Measurements from ENCODE around the gene COQ10A. TPM values are rescaled to one million over a fixed set of nuclear protein-coding genes. Genes with fewer than 3 reads are reported as not detected.

COQ10A gene
- total and polyA plus RNA-seq, 10 of the 15 experiments (the other 5 are each of a cell fraction or from before 2014, with no cell fraction given), result 3.3 to 19.5 (median 6.9) TPM

DNA sequence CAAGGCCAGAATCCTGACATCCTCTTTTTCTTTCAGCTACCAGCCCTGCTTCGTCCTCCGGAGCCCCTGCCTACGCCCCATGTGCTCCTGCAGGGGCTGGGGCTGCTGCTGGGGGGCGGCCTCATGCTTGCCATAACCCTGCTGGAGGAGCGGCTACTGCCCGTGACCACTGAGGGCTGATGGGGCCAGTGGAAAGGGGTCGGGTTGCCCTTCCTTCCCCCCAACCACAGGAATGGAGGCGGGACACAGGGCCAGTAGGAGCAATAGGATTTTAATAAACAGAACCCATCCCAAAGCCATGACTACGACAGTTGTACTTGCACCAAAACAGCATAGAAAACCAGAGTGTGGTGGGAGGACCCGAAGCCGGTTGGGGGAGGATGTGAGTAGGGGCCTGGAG, 29.2 kb upstream of the COQ10A start:
- no peak overlapping the region for H2AFZ ChIP-seq (ENCODE audit: control insufficient read depth, low read depth, low read length)
- in situ Hi-C loops (cut with MboI) (no loop called here), intact Hi-C loops (cut with micrococcal nuclease; ENCODE audit: unreplicated experiment) (no loop called here)
- H3K9me3 ChIP-seq (replicated peaks; ENCODE audit: control insufficient read depth, insufficient read depth, low read length), result no peaks in the 10 kb centered on the region
- CTCF ChIA-PET, result no interaction called here
- no peak overlapping the region for H3K9ac ChIP-seq (ENCODE audit: control insufficient read depth, insufficient read depth, low read length)
- no TSS peak for BruUV-seq (replicated peaks)
- H3K4me1 ChIP-seq (ENCODE audit: control insufficient read depth, insufficient read depth, low read length), result no peaks in the 10 kb centered on the region
- RAD21 ChIA-PET (ENCODE audit: unreplicated experiment), result no interaction called here
- ATAC-seq (no peak), DNase-seq (ENCODE audit: low read depth, low spot score) (no peak), FAIRE-seq (no peak)
- SMC1A ChIA-PET (ENCODE audit: uncharacterized antibody, unreplicated experiment), result no interaction called here
- no peak overlapping the region for H3K27ac ChIP-seq (ENCODE audit: control insufficient read depth, insufficient read depth)
- H3K79me2 ChIP-seq (ENCODE audit: control insufficient read depth, insufficient read depth, low read length), result no peaks in the 10 kb centered on the region
- no peaks in the 10 kb centered on the region for H3K27me3 ChIP-seq (replicated peaks in 1 of 2; ENCODE audit: control insufficient read depth in 2 of 2, insufficient read depth in 2 of 2, low read length in 1 of 2)
- no peaks in the 10 kb centered on the region; the same call in 1 of the 2 replicates for H4K20me1 ChIP-seq (ENCODE audit: control insufficient read depth, insufficient read depth)
- peaks cover 0 to 2% of the 10 kb centered on the region in 2 experiments; a peak in 2 of 4 replicates for H3K36me3 ChIP-seq (ENCODE audit: control insufficient read depth in 2 of 2, insufficient read depth in 2 of 2, low read length in 1 of 2)
- POLR2A ChIA-PET, result interaction anchor here (0.6 kb wide), 1 partner anchor 111 kb away, joined by 4 read pairs; no protein-coding TSS in a partner anchor
- 88% methylated on average over 11 of the region's 11 CpGs for WGBS (ENCODE audit: insufficient coverage, insufficient replicate concordance, low lambda C conversion rate, missing lambda C conversion rate)
- no peak overlapping the region for H3K4me3 ChIP-seq
- no peak overlapping the region for H3K4me2 ChIP-seq (ENCODE audit: control insufficient read depth, insufficient read depth)
- TF ChIP-seq, protein P1, sequence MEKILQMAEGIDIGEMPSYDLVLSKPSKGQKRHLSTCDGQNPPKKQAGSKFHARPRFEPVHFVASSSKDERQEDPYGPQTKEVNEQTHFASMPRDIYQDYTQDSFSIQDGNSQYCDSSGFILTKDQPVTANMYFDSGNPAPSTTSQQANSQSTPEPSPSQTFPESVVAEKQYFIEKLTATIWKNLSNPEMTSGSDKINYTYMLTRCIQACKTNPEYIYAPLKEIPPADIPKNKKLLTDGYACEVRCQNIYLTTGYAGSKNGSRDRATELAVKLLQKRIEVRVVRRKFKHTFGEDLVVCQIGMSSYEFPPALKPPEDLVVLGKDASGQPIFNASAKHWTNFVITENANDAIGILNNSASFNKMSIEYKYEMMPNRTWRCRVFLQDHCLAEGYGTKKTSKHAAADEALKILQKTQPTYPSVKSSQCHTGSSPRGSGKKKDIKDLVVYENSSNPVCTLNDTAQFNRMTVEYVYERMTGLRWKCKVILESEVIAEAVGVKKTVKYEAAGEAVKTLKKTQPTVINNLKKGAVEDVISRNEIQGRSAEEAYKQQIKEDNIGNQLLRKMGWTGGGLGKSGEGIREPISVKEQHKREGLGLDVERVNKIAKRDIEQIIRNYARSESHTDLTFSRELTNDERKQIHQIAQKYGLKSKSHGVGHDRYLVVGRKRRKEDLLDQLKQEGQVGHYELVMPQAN (conservative IDR thresholded peaks at IDR 0.05), result no peak
- TF ChIP-seq, protein P2, sequence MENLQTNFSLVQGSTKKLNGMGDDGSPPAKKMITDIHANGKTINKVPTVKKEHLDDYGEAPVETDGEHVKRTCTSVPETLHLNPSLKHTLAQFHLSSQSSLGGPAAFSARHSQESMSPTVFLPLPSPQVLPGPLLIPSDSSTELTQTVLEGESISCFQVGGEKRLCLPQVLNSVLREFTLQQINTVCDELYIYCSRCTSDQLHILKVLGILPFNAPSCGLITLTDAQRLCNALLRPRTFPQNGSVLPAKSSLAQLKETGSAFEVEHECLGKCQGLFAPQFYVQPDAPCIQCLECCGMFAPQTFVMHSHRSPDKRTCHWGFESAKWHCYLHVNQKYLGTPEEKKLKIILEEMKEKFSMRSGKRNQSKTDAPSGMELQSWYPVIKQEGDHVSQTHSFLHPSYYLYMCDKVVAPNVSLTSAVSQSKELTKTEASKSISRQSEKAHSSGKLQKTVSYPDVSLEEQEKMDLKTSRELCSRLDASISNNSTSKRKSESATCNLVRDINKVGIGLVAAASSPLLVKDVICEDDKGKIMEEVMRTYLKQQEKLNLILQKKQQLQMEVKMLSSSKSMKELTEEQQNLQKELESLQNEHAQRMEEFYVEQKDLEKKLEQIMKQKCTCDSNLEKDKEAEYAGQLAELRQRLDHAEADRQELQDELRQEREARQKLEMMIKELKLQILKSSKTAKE (IDR thresholded peaks at IDR 0.05; ENCODE audit: low read depth, poor library complexity, severe bottlenecking), result no peak
- TF ChIP-seq, protein P3, sequence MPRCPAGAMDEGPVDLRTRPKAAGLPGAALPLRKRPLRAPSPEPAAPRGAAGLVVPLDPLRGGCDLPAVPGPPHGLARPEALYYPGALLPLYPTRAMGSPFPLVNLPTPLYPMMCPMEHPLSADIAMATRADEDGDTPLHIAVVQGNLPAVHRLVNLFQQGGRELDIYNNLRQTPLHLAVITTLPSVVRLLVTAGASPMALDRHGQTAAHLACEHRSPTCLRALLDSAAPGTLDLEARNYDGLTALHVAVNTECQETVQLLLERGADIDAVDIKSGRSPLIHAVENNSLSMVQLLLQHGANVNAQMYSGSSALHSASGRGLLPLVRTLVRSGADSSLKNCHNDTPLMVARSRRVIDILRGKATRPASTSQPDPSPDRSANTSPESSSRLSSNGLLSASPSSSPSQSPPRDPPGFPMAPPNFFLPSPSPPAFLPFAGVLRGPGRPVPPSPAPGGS (IDR thresholded peaks at IDR 0.05; ENCODE audit: borderline replicate concordance, insufficient read depth, low read depth, low read length, poor library complexity, severe bottlenecking), result no peak
- TF ChIP-seq IKZF2 (IDR thresholded peaks at IDR 0.05), result no peak
- TF ChIP-seq, protein P4, sequence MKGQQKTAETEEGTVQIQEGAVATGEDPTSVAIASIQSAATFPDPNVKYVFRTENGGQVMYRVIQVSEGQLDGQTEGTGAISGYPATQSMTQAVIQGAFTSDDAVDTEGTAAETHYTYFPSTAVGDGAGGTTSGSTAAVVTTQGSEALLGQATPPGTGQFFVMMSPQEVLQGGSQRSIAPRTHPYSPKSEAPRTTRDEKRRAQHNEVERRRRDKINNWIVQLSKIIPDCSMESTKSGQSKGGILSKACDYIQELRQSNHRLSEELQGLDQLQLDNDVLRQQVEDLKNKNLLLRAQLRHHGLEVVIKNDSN (IDR thresholded peaks at IDR 0.05; ENCODE audit: borderline replicate concordance, extremely low read length, insufficient read depth, low read depth, low read length), result no peak
- TF ChIP-seq, protein P5, sequence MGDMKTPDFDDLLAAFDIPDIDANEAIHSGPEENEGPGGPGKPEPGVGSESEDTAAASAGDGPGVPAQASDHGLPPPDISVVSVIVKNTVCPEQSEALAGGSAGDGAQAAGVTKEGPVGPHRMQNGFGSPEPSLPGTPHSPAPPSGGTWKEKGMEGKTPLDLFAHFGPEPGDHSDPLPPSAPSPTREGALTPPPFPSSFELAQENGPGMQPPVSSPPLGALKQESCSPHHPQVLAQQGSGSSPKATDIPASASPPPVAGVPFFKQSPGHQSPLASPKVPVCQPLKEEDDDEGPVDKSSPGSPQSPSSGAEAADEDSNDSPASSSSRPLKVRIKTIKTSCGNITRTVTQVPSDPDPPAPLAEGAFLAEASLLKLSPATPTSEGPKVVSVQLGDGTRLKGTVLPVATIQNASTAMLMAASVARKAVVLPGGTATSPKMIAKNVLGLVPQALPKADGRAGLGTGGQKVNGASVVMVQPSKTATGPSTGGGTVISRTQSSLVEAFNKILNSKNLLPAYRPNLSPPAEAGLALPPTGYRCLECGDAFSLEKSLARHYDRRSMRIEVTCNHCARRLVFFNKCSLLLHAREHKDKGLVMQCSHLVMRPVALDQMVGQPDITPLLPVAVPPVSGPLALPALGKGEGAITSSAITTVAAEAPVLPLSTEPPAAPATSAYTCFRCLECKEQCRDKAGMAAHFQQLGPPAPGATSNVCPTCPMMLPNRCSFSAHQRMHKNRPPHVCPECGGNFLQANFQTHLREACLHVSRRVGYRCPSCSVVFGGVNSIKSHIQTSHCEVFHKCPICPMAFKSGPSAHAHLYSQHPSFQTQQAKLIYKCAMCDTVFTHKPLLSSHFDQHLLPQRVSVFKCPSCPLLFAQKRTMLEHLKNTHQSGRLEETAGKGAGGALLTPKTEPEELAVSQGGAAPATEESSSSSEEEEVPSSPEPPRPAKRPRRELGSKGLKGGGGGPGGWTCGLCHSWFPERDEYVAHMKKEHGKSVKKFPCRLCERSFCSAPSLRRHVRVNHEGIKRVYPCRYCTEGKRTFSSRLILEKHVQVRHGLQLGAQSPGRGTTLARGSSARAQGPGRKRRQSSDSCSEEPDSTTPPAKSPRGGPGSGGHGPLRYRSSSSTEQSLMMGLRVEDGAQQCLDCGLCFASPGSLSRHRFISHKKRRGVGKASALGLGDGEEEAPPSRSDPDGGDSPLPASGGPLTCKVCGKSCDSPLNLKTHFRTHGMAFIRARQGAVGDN (IDR thresholded peaks at IDR 0.05), result no peak
- TF ChIP-seq EZH2 (IDR thresholded peaks at IDR 0.05; ENCODE audit: borderline replicate concordance, control insufficient read depth, low read depth, low read length), result no peak
- TF ChIP-seq NFXL1 (IDR thresholded peaks at IDR 0.05; ENCODE audit: borderline replicate concordance), result no peak
- TF ChIP-seq PML (IDR thresholded peaks at IDR 0.05; ENCODE audit: low read length), result no peak
- TF ChIP-seq, protein P6, sequence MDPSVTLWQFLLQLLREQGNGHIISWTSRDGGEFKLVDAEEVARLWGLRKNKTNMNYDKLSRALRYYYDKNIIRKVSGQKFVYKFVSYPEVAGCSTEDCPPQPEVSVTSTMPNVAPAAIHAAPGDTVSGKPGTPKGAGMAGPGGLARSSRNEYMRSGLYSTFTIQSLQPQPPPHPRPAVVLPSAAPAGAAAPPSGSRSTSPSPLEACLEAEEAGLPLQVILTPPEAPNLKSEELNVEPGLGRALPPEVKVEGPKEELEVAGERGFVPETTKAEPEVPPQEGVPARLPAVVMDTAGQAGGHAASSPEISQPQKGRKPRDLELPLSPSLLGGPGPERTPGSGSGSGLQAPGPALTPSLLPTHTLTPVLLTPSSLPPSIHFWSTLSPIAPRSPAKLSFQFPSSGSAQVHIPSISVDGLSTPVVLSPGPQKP (IDR thresholded peaks at IDR 0.05; ENCODE audit: low read depth, low read length), result no peak
- no peak for TF ChIP-seq SUZ12 (IDR thresholded peaks at IDR 0.05; ENCODE audit: unreplicated experiment)
